ACC112 (cell line): Measurements from ENCODE around the gene TPRN.

ENCODE experiments used
- H2AFZ ChIP-seq: fragments of 200-600 bp; sonication (generic); one replicate; pipeline ENCODE4 v1.6.0; 2017; ENCODE audit warnings: antibody characterized with exemption, low read length; ENCODE audit not compliant: unreplicated experiment
- H3K27ac ChIP-seq: fragments of 200-600 bp; sonication (generic); 2 replicates; pipeline ENCODE4 v1.5.1; 2014; ENCODE audit warnings: low read depth, mild to moderate bottlenecking, antibody characterized with exemption, low read length, moderate library complexity
- H3K27me3 ChIP-seq: fragments of 200-600 bp; sonication (generic); 2 replicates; pipeline ENCODE4 v1.6.1; 2014; ENCODE audit warnings: mild to moderate bottlenecking, antibody characterized with exemption, low read length, moderate library complexity, mixed read lengths; ENCODE audit not compliant: insufficient read depth
- H3K36me3 ChIP-seq: fragments of 200-600 bp; sonication (generic); 2 replicates; pipeline ENCODE4 v1.6.1; 2016; ENCODE audit warnings: mild to moderate bottlenecking, antibody characterized with exemption, low read length, moderate library complexity, mixed read lengths; ENCODE audit not compliant: insufficient read depth
- H3K4me1 ChIP-seq: fragments of 200-600 bp; sonication (generic); one replicate; pipeline ENCODE4 v1.6.1; 2016; ENCODE audit warnings: low read length, mixed read lengths; ENCODE audit not compliant: insufficient read depth, unreplicated experiment, control insufficient read depth
- H3K4me3 ChIP-seq: fragments of 200-600 bp; sonication (generic); 2 replicates; pipeline ENCODE4 v1.5.1; 2014; ENCODE audit warnings: mild to moderate bottlenecking, low read depth, low read length
- H3K79me2 ChIP-seq: fragments of 200-600 bp; sonication (generic); one replicate; pipeline ENCODE4 v1.6.0; 2016; ENCODE audit warnings: low read length; ENCODE audit not compliant: control insufficient read depth, unreplicated experiment, insufficient read depth

Gene TPRN

DNA sequence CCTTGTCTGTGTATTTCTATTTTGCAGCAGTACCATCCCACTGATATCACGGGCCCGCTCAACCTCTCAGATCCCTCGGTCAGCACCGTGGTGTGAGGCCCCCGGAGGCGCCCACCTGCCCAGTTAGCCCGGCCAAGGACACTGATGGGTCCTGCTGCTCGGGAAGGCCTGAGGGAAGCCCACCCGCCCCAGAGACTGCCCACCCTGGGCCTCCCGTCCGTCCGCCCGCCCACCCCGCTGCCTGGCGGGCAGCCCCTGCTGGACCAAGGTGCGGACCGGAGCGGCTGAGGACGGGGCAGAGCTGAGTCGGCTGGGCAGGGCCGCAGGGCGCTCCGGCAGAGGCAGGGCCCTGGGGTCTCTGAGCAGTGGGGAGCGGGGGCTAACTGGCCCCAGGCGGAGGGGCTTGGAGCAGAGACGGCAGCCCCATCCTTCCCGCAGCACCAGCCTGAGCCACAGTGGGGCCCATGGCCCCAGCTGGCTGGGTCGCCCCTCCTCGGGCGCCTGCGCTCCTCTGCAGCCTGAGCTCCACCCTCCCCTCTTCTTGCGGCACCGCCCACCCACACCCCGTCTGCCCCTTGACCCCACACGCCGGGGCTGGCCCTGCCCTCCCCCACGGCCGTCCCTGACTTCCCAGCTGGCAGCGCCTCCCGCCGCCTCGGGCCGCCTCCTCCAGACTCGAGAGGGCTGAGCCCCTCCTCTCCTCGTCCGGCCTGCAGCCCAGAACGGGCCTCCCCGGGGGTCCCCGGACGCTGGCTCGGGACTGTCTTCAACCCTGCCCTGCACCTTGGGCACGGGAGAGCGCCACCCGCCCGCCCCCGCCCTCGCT is 32.6 kb downstream of the TPRN start:
- no peak overlapping the region for H2AFZ ChIP-seq
- H3K27ac ChIP-seq = no peak overlapping the region
- peaks cover 3% of the 10 kb centered on the region for H3K4me1 ChIP-seq
- peak overlapping the region; percentile 40; the same call in 1 of the 2 replicates for H3K4me3 ChIP-seq
- no peaks in the 10 kb centered on the region for H3K36me3 ChIP-seq
- no peaks in the 10 kb centered on the region for H3K79me2 ChIP-seq
- peaks cover 79% of the 10 kb centered on the region for H3K27me3 ChIP-seq

DNA sequence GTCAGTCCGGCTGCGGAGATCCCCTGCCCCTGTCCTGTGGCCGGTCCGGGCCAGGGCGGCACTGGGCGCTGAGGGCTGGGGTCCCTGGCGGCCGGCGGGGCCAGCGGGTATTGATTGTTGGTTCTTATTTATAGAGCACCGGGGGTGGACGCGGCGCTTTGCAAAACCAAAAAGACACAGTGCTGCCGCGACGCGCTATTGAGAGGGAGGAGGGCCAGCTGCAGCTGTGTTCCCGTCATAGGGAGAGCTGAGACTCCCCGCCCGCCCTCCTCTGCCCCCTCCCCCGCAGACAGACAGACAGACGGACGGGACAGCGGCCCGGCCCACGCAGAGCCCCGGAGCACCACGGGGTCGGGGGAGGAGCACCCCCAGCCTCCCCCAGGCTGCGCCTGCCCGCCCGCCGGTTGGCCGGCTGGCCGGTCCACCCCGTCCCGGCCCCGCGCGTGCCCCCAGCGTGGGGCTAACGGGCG is 33.2 kb downstream of the TPRN start:
- peaks cover 3% of the 10 kb centered on the region for H3K4me1 ChIP-seq
- no peaks in the 10 kb centered on the region for H3K79me2 ChIP-seq
- no peaks in the 10 kb centered on the region for H3K36me3 ChIP-seq
- H3K4me3 ChIP-seq = no peak overlapping the region
- H3K27me3 ChIP-seq = peaks cover 85% of the 10 kb centered on the region
- no peak overlapping the region for H2AFZ ChIP-seq
- no peak overlapping the region for H3K27ac ChIP-seq

DNA sequence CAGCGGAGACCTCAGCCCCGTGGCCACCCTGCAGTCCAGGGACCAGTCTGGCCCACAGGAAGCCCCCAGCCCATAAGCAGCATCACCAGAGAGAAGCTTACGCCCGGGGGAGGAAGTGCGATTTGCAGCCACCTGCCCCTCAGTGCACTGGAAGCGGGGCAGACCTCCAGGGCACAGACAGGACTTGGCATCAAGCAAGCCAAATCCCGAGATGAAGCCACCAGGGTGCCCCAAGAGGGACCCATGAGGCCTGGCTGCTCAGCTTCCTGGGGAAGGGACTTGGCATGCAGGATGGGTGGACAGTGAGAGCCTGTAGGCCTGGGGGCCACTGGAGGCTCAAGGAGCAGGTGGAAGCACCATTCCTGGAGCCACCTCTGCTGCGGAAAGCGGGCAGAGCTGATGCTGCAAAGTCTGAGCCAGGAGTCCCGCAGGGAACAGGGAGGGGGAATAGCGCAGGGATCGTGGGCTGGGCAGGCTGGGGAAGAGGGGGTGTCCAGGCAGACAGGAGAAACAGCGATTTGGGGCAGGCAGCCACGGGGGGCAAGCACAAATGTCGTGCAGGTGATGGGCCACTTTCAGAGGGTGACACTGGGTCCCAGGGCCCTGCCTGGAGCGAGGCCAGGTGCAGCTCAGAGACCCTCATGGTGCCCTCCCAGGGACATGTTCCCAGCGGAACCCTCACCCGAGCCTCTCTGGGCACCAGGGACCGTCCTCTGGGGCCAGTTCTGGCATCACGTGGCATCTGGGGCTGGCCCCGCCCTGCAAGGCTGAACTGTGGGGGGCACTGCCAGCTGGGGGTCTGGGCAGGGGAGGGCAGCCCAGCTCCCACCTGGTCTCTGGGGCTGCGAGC is 33.9 kb downstream of the TPRN start:
- H3K27ac ChIP-seq = no peak overlapping the region
- H3K79me2 ChIP-seq = no peaks in the 10 kb centered on the region
- H3K4me3 ChIP-seq = no peak overlapping the region
- no peaks in the 10 kb centered on the region for H3K36me3 ChIP-seq
- no peak overlapping the region for H2AFZ ChIP-seq
- H3K4me1 ChIP-seq = peaks cover 3% of the 10 kb centered on the region
- H3K27me3 ChIP-seq = peaks cover 93% of the 10 kb centered on the region

DNA sequence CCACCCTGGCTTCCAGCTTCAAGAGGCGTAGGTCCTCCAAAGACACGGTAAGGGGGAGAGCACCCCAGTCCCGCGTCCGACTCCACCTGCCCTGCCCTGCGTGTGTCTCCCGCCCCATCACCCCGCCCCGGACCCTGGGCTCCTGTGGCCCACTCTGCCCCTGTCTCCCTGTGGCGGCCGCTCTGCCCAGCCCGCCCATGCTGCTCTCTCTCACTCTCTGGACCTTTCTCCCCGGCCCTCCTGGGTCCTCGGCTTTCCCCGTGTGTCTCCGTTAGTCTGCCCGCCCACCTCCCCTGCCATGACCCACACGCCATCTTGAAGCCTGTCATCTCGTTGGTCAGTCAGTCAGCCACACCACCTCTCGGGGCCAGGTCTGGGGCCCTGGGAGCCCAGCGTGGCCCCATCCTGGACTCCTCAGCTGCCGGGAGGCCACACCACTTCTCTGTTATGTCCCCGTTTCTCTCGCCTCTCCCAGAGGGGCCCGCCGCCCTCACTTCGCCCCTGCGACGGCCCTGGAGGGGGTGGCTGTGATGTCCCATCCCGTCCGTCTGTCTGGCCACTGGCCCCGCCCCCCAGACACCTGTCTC is 35.2 kb downstream of the TPRN start:
- no peaks in the 10 kb centered on the region for H3K36me3 ChIP-seq
- no peak overlapping the region for H3K27ac ChIP-seq
- no peak overlapping the region for H3K4me3 ChIP-seq
- H3K4me1 ChIP-seq = peaks cover 3% of the 10 kb centered on the region
- no peaks in the 10 kb centered on the region for H3K79me2 ChIP-seq
- peaks cover 98% of the 10 kb centered on the region for H3K27me3 ChIP-seq
- H2AFZ ChIP-seq = no peak overlapping the region

DNA sequence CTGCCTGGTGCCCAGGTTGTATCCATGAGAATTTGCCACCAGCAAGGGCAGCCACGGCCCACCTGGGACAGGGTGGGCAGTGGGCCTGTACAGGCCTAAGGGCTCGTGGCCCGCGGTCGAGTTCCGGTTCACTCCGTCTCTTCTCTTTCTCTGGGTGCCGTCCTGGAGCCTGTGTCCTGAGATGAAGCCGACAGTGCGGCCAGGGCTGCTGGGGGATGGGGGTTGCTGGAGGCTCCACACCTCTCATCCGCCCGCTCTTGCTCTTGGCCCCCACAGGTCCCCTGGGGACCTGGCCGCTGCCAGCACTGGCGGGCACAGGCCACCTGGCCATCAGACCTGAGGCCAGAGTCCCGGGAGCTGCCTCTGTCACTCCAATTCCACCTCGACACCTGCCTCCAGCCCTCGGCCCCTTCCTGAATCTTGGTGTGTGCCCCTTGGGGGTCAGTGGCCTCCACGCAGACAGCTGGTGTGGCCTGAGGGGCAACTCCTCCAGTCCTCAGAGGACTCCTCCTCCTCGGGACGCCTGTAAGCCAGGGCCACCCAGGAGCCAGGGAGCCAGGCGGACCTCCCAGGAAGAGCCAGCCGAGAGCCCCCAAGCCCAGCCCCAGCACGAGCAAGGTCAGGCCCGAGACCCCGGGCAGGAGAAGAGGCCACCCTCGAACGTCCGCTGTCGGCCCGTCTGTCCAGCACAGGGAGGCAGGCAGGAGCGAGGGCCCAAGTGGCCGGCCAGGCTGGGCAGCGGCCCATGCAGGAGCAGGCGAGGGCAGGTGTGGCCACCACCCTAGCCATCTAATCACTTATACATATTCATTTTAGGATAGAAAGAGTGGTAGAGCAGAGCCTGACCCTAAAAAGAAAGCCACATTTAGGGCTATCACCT is 35.9 kb downstream of the TPRN start:
- Histone ChIP-seq H3K4me3 (no peak overlapping the region), H3K27me3 (peaks cover 97% of the 10 kb centered on the region), H3K36me3 (no peaks in the 10 kb centered on the region), H3K79me2 (no peaks in the 10 kb centered on the region), H2AFZ (no peak overlapping the region), H3K27ac (no peak overlapping the region), H3K4me1 (peaks cover 3% of the 10 kb centered on the region)

DNA sequence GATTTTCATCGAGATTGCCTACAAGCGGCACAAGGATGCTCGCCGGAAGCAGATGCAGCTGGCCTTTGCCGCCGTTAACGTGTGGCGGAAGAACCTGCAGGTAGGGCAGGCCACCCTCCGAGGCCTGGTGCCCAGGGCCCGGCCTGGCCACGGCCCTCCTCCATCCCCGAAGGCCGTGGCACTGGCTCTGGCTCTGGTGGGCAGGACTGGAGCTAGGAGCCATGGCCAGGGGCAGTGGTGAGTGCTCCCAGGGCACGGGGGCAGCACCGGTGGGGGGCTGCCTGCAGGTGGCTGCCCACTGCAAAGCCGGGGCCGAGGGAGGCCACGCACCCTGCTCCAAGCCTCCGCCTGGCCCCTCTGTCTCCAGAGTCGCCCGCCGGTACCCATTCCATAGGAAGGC is 36.7 kb downstream of the TPRN start:
- no peaks in the 10 kb centered on the region for H3K4me1 ChIP-seq
- no peaks in the 10 kb centered on the region for H3K79me2 ChIP-seq
- H3K27me3 ChIP-seq = peaks cover 97% of the 10 kb centered on the region
- H2AFZ ChIP-seq = no peak overlapping the region
- H3K27ac ChIP-seq = no peak overlapping the region
- H3K36me3 ChIP-seq = no peaks in the 10 kb centered on the region
- no peak overlapping the region for H3K4me3 ChIP-seq

DNA sequence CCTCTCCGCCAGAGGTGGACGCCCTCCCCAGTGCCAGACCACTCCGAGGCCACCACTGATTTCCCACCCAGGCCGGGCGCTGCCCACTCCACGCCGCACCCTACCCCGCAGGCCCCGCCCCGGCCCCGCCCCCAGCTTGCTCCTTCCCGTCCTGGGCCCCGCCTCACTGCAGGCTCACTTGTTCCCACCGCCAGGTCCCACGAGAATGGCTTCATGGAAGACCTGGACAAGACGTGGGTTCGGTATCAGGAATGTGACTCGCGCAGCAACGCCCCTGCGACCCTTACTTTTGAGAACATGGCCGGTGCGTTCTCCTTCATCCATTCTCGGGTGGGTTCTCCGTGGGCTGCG is 37.2 kb downstream of the TPRN start:
- Histone ChIP-seq H3K36me3 (no peaks in the 10 kb centered on the region), H3K79me2 (no peaks in the 10 kb centered on the region), H3K4me3 (peak overlapping the region; percentile 63), H2AFZ (no peak overlapping the region), H3K27ac (no peak overlapping the region), H3K4me1 (no peaks in the 10 kb centered on the region), H3K27me3 (peaks cover 97% of the 10 kb centered on the region)

DNA sequence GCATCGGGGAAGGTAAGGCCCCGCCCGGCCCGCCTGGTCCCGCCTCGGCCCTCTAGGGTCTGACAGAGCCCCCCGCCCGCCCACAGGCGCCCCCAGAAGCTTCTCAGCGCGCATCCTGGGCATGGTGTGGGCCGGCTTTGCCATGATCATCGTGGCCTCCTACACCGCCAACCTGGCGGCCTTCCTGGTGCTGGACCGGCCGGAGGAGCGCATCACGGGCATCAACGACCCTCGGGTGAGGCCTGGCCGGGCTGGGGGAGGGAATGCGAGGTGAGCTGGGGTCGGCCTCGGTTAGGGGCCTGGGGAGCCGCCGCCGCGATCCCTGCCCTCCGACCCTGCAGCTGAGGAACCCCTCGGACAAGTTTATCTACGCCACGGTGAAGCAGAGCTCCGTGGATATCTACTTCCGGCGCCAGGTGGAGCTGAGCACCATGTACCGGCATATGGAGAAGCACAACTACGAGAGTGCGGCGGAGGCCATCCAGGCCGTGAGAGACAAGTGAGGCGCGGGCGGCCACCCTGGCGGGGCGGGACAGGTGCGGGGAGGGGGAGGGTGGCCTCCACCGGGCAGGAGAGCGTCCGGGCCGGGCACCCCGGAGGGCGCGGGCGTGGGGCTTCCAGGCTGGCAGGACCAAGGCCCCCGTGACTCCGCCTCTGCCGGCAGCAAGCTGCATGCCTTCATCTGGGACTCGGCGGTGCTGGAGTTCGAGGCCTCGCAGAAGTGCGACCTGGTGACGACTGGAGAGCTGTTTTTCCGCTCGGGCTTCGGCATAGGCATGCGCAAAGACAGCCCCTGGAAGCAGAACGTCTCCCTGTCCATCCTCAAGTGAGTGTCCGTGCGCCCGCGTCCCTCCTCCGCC is 37.8 kb downstream of the TPRN start:
- no peaks in the 10 kb centered on the region for H3K36me3 ChIP-seq
- peak overlapping the region; percentile 63 for H3K4me3 ChIP-seq
- no peak overlapping the region for H2AFZ ChIP-seq
- peaks cover 92% of the 10 kb centered on the region for H3K27me3 ChIP-seq
- no peaks in the 10 kb centered on the region for H3K4me1 ChIP-seq
- no peak overlapping the region for H3K27ac ChIP-seq
- H3K79me2 ChIP-seq = no peaks in the 10 kb centered on the region

DNA sequence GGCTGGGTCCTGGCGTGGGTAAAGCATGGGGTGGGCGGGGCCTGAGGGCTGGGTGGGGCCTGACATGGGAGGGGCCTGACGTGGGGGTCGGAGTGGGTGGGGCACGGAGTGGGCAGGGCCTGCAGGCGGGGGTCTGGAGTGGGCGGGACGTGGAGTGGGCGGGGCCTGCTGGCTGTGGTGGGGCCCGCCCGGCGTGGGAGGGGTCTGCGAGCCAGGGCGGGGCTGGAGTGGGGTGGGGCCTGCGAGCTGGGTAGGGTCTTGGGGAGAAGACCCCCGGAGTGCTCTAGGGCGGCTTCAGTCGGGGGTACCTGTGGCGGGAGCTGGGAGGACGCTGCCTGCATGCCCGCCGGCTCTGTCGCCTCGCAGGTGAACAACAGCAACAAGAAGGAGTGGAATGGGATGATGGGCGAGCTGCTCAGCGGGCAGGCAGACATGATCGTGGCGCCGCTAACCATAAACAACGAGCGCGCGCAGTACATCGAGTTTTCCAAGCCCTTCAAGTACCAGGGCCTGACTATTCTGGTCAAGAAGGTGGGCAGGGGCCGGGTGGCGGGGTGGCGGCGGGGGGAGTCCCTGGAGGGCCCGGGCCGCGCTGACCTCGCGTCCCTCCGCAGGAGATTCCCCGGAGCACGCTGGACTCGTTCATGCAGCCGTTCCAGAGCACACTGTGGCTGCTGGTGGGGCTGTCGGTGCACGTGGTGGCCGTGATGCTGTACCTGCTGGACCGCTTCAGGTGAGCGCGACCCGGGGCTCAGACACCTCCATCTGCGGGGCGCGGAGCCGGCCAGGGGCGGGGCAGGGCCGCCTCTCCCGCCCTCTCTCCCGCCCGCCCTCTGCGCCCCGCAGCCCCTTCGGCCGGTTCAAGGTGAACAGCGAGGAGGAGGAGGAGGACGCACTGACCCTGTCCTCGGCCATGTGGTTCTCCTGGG is 38.7 kb downstream of the TPRN start:
- Histone ChIP-seq H3K36me3 (no peaks in the 10 kb centered on the region), H3K27ac (no peak overlapping the region), H3K4me1 (no peaks in the 10 kb centered on the region), H3K27me3 (peaks cover 88% of the 10 kb centered on the region), H3K79me2 (no peaks in the 10 kb centered on the region), H3K4me3 (no peak overlapping the region), H2AFZ (no peak overlapping the region)
